Right hindlimb (tissue), 1 donor: ENCODE data around the gene ASTN2.

Source experiments
- DNase-seq: peaks from one replicate; pipeline ENCODE4 v3.0.0-alpha.2; 2018

ASTN2 gene

GRCh38 chr9:117414220-117414905, 494 bp downstream of the ASTN2 start:
- DNase-seq, result peak; percentile 51

GRCh38 chr9:117413346-117414219, 1.3 kb downstream of the ASTN2 start:
- DNase-seq, result no peak

- no peak for DNase-seq
Observed at GRCh38 chr9:117412841-117413240, 2.0 kb downstream of the ASTN2 start.

GRCh38 chr9:117412006-117412715, 2.7 kb downstream of the ASTN2 start:
- DNase-seq, result no peak

- DNase-seq, result no peak
Observed at GRCh38 chr9:117411547-117411946, 3.3 kb downstream of the ASTN2 start.

- no peak for DNase-seq
Observed at GRCh38 chr9:117409321-117409720, 5.5 kb downstream of the ASTN2 start.

GRCh38 chr9:117407436-117408022, 7.3 kb downstream of the ASTN2 start:
- no peak for DNase-seq

- DNase-seq, result no peak
Observed at GRCh38 chr9:117405950-117406705, 8.7 kb downstream of the ASTN2 start.

GRCh38 chr9:117403848-117404247, 11.0 kb downstream of the ASTN2 start:
- DNase-seq, result no peak

- no peak for DNase-seq
Observed at GRCh38 chr9:117403403-117403811, 11.4 kb downstream of the ASTN2 start.

- no peak for DNase-seq
Observed at GRCh38 chr9:117400171-117400570, 14.7 kb downstream of the ASTN2 start.

- DNase-seq, result no peak
Observed at GRCh38 chr9:117395151-117395650, 19.7 kb downstream of the ASTN2 start.

- DNase-seq, result no peak
Observed at GRCh38 chr9:117394655-117395054, 20.2 kb downstream of the ASTN2 start.

GRCh38 chr9:117392992-117393391, 21.9 kb downstream of the ASTN2 start:
- DNase-seq, result no peak

- DNase-seq, result no peak
Observed at GRCh38 chr9:117387422-117387821, 27.4 kb downstream of the ASTN2 start.

GRCh38 chr9:117379341-117379740, 35.5 kb downstream of the ASTN2 start:
- DNase-seq, result no peak

GRCh38 chr9:117377046-117377445, 37.8 kb downstream of the ASTN2 start:
- DNase-seq, result no peak

- no peak for DNase-seq
Observed at GRCh38 chr9:117375956-117376355, 38.9 kb downstream of the ASTN2 start.

GRCh38 chr9:117374076-117374725, 40.7 kb downstream of the ASTN2 start:
- no peak for DNase-seq

GRCh38 chr9:117368684-117369230, 46.1 kb downstream of the ASTN2 start:
- DNase-seq, result no peak

GRCh38 chr9:117365438-117365837, 49.4 kb downstream of the ASTN2 start:
- DNase-seq, result no peak
